ENCODE results near the gene KIAA1614.

DNA sequence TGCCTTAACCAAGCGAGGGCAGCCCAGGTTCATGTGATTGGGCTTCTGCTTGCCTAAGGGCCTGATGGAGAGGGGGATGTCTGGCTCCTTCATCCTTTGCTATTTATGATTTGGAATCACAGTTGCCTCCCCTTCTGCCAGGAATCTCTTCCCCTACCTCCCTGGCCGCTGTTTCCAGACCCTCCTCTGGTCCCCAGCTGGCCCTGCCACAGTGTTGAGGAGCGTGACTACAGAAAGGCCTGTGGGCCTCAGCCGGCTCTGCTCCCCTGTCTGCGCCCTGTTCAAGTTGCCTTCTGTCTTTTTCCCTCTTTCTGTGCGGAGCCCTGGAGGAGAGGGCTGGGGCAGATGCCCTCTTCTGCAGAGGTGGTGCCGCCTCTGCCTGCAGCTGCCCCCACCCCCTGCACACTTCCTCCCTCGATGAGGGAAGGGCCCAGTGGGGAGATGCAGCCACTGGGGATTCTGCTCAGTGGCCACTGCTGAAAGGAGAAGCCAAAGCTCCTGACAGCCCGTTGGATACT is 6.5 kb downstream of the KIAA1614 start:
- TF ChIP-seq RARB (CRISPR knock-in tag; IDR thresholded peaks at IDR 0.05) (no peak), ESRRG (CRISPR knock-in tag; IDR thresholded peaks at IDR 0.05) (no peak), ZFP30 (CRISPR knock-in tag; IDR thresholded peaks at IDR 0.05) (no peak), ZC3H10 (CRISPR knock-in tag; IDR thresholded peaks at IDR 0.05) (no peak), TCF4 (CRISPR knock-in tag; IDR thresholded peaks at IDR 0.05; ENCODE audit: borderline replicate concordance) (no peak), ARNTL (CRISPR knock-in tag; IDR thresholded peaks at IDR 0.05; ENCODE audit: borderline replicate concordance, low read depth) (no peak), CREB5 (CRISPR knock-in tag; IDR thresholded peaks at IDR 0.05; ENCODE audit: low read depth) (no peak), ZFP3 (CRISPR knock-in tag; IDR thresholded peaks at IDR 0.05) (no peak), ZNF565 (CRISPR knock-in tag; conservative IDR thresholded peaks at IDR 0.05; ENCODE audit: low read depth) (no peak)

All from SK-N-SH treated with all-trans-retinoic acid at 6 μM for 48 hours (cell line).